T-cell (primary cell): ENCODE measurements around the gene PIEZO2. TPM values are rescaled to one million over a fixed set of nuclear protein-coding genes. Genes with fewer than 3 reads are reported as not detected.
"Not testable (repeated sequence)": the region's sequence is repeated elsewhere in the genome, so short reads cannot be mapped to it uniquely, and the experiment has no call there.

Experiments
- ATAC-seq, 4 experiments: fragments of 200-7000 bp in 3 of 4; fragments of 150-1000 bp in 1 of 4; cut with Tn5 transposase; replicated peaks in 1 of 4; 1 replicate in 3 of 4; 2 replicates in 1 of 4; pipeline ENCODE4 v1.10.0; 2021; ENCODE audit warnings: moderate library complexity in 3 of 4, mild to moderate bottlenecking in 2 of 4, moderate number of reproducible peaks in 1 of 4
- CTCF ChIA-PET, 2 donors: fragments of 300-600 bp; sonication (Branson Sonifier 250); formaldehyde crosslinking; loops; one replicate each; lab custom pipeline; 2022; ENCODE audit warnings: antibody characterized with exemption in 2 of 2; lab: Charles Lee
- POLR2A ChIA-PET, 2 donors: fragments of 300-600 bp; sonication (Branson Sonifier 250); formaldehyde crosslinking; loops; one replicate each; lab custom pipeline; 2022; ENCODE audit warnings: antibody characterized with exemption in 2 of 2; lab: Charles Lee
- DNase-seq, 35 experiments: peaks; one replicate each; pipeline versions ENCODE4 v3.0.0 to v3.0.0-alpha.2; 2013 to 2023
- H3K27ac ChIP-seq: one replicate; pipeline ENCODE4 v1.5.1; 2013; ENCODE audit warnings: low read length
- H3K27me3 ChIP-seq, 2 experiments: replicated peaks in 1 of 2; 1 replicate in 1 of 2; 2 replicates in 1 of 2; pipeline versions ENCODE4 v1.6.1 to v1.7.0; 2013; ENCODE audit warnings: low read length in 1 of 2, mixed read lengths in 1 of 2; ENCODE audit not compliant: control insufficient read depth in 2 of 2, insufficient read depth in 2 of 2; ENCODE audit errors: extremely low read depth in 1 of 2
- H3K36me3 ChIP-seq, 2 donors: 1 replicate in 1 of 2; 2 replicates in 1 of 2; pipeline versions ENCODE4 v1.6.1 to v1.7.0; 2013; ENCODE audit warnings: low read length in 1 of 2; ENCODE audit not compliant: control insufficient read depth in 2 of 2, insufficient read depth in 1 of 2; ENCODE audit errors: extremely low read depth in 1 of 2
- H3K4me1 ChIP-seq, 2 experiments: 1 replicate in 1 of 2; 2 replicates in 1 of 2; pipeline versions ENCODE4 v1.6.1 to v1.7.0; 2013; ENCODE audit warnings: low read length in 2 of 2, mixed read lengths in 1 of 2; ENCODE audit not compliant: insufficient read depth in 2 of 2, control insufficient read depth in 1 of 2; ENCODE audit errors: extremely low read depth in 1 of 2
- H3K4me3 ChIP-seq, 2 donors: 1 replicate in 1 of 2; 2 replicates in 1 of 2; pipeline versions ENCODE4 v1.5.1 to v1.7.0; 2013; ENCODE audit warnings: mild to moderate bottlenecking in 2 of 2, low read length in 1 of 2, moderate library complexity in 1 of 2; ENCODE audit not compliant: control insufficient read depth in 1 of 2; ENCODE audit errors: extremely low read depth in 1 of 2
- H3K9me3 ChIP-seq: 2 replicates; pipeline ENCODE4 v1.7.0; 2013
- H3K27ac Mint-ChIP-seq, 2 donors: one replicate each; pipeline ENCODE4 v1.8.0; 2020 to 2021; ENCODE audit warnings: mild to moderate bottlenecking in 2 of 2, mixed read lengths in 2 of 2
- H3K27me3 Mint-ChIP-seq, 2 donors: one replicate each; pipeline ENCODE4 v1.8.0; 2021 to 2022; ENCODE audit warnings: mixed read lengths in 2 of 2
- H3K36me3 Mint-ChIP-seq: one replicate; pipeline ENCODE4 v1.8.0; 2021; ENCODE audit warnings: mixed read lengths
- H3K4me1 Mint-ChIP-seq, 3 donors: one replicate each; pipeline ENCODE4 v1.8.0; 2020 to 2022; ENCODE audit warnings: mixed read lengths in 3 of 3, mild to moderate bottlenecking in 1 of 3
- H3K4me3 Mint-ChIP-seq, 3 donors: one replicate each; pipeline ENCODE4 v1.8.0; 2020 to 2022; ENCODE audit warnings: mild to moderate bottlenecking in 3 of 3, mixed read lengths in 3 of 3, moderate library complexity in 3 of 3
- H3K9me3 Mint-ChIP-seq, 3 donors: one replicate each; pipeline ENCODE4 v1.8.0; 2020 to 2022; ENCODE audit warnings: mixed read lengths in 3 of 3
- WGBS: methylation state at CpG from one replicate; pipeline ENCODE4 v1.1.5; 2013; ENCODE audit warnings: missing lambda C conversion rate; ENCODE audit not compliant: insufficient coverage; 5-methylcytosine and 5-hydroxymethylcytosine counted together
- total RNA-seq, 35 experiments: library from RNA in 6 of 35; stranded (reverse) in 6 of 35; fragments of 120-200 nt in 1 of 35; gene quantifications; one replicate each; pipeline versions ENCODE4 v1.2.1 to v1.2.4 and lab custom pipeline; 2013 to 2026

PIEZO2 gene
- total RNA-seq, 5 donors from 2014 or later (not counting 1 experiment from before 2014, with no cell fraction given), result 0.05 to 0.90 (median 0.21) TPM; not detected in 1

DNA sequence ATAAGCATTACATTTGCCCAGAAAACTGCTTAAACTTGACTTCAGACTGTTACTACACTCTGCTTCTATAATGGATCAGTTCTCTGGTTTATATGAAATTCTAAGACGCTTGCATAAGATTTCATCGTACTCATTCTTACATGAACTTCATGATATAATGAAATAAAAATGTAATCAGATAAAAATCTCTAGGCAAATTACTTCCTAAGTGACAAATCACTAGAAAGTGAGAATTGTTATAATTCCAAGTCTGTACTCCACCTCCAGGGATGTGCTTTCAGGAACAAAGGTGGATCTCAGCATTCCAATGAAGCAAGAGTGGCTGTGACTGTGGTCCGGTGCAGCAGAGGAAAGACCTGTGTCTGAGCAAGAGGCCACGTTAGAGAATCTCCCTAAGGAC lies 226.2 kb downstream of the PIEZO2 start:
- POLR2A ChIA-PET, result interaction anchor here in 1 of 2 donors (0.6 kb wide), 1 partner anchor 15 kb away, joined by 3 read pairs; no protein-coding TSS in a partner anchor
- Mint-ChIP-seq H3K27me3 (peaks cover 0 to 5% of the 10 kb centered on the region in 2 donors), H3K4me3 (no peak overlapping the region), H3K36me3 (no peaks in the 10 kb centered on the region), H3K27ac (no peak overlapping the region), H3K9me3 (no peaks in the 10 kb centered on the region), H3K4me1 (no peaks in the 10 kb centered on the region)
- Histone ChIP-seq H3K9me3 (no peaks in the 10 kb centered on the region), H3K4me3 (no peak overlapping the region), H3K27me3 (peaks cover 0 to 5% of the 10 kb centered on the region in 2 experiments), H3K4me1 (no peaks in the 10 kb centered on the region), H3K36me3 (no peaks in the 10 kb centered on the region), H3K27ac (no peak overlapping the region)
- 100% methylated on average over 1 of the region's 4 CpGs for WGBS
- no peak for ATAC-seq
- CTCF ChIA-PET, result no interaction called here
- no peak for DNase-seq

DNA sequence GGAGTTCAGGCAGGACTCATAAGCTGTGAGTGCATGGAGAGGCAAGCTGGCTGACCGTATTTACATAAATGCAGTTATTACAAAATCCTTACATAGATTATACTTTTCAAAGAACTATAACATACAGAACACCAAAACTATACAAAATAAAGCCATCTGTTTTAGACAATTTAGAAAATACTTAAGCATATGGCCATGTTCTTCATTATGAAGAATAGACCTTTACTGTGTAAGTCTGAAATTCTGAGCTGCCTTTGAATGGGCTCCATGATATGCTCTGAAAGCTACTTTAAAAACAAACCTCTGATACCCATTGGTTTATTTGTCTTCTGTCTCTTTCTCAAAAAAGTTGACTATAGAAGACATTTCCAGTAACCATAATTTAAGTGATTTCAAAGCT lies 226.7 kb downstream of the PIEZO2 start:
- not testable (repeated sequence) for H3K27me3 Mint-ChIP-seq

DNA sequence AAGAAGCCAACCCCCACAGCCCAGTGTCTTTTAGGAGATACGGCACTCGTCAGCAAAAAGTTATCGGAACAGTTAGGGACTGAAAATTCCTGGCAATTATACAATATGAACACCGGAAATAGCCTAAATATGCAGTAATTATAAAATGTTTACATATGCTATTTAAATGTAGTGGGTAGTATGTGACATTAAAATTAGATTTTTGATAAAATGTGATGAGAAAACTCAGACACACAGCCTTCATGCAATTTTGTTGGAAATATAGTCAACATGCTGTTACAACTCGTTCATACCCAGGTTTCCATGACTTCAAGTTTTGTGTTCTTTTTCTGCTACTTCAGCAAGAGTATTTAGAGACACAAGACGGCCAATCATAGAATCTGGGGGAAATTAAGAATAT lies 229.1 kb downstream of the PIEZO2 start:
- H3K4me1 ChIP-seq, H3K27me3 Mint-ChIP-seq, H3K36me3 ChIP-seq, CTCF ChIA-PET, H3K9me3 ChIP-seq, POLR2A ChIA-PET, H3K4me3 ChIP-seq, H3K4me3 Mint-ChIP-seq, DNase-seq, H3K36me3 Mint-ChIP-seq, H3K27ac ChIP-seq, ATAC-seq, H3K4me1 Mint-ChIP-seq, H3K27ac Mint-ChIP-seq, H3K27me3 ChIP-seq, H3K9me3 Mint-ChIP-seq: not testable (repeated sequence)
- 60% methylated on average over 1 of the region's 6 CpGs for WGBS

More for the DNA sequence above, 226.7 kb downstream of the PIEZO2 start:
- H3K9me3 Mint-ChIP-seq, H3K36me3 ChIP-seq, H3K4me3 Mint-ChIP-seq, H3K36me3 Mint-ChIP-seq, ATAC-seq, CTCF ChIA-PET, H3K4me1 ChIP-seq, H3K27me3 ChIP-seq, H3K4me3 ChIP-seq, H3K4me1 Mint-ChIP-seq, POLR2A ChIA-PET, H3K9me3 ChIP-seq, H3K27ac ChIP-seq, DNase-seq, H3K27ac Mint-ChIP-seq: not testable (repeated sequence)
- WGBS, result no CpG with 5 or more reads among the region's 1 CpG

DNA sequence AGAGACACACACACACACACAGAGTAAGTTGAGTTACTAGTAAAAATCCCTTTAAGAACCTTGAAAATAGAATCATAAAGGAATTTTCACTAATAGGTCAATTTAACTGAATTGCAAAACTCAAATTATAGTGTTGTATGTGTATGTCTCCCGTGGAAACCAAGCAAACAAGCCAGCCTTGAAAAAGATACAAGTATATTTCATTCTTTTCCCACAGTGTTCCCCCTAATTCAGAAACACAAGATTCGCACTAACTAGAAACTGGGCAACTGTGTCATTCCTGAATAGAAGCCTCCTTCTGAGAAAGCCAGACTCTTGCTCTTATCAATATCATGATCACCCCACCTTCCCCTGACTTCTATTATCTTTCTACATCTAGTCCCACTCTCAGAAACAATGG lies 229.5 kb downstream of the PIEZO2 start:
- DNase-seq (no peak), ATAC-seq (no peak)
- Histone ChIP-seq H3K27me3 (peaks cover 0 to 8% of the 10 kb centered on the region in 2 experiments), H3K4me1 (no peaks in the 10 kb centered on the region), H3K36me3 (no peaks in the 10 kb centered on the region), H3K27ac (no peak overlapping the region), H3K4me3 (no peak overlapping the region), H3K9me3 (no peaks in the 10 kb centered on the region)
- WGBS, result 100% methylated on average over 1 of the region's 2 CpGs
- H3K36me3 Mint-ChIP-seq, result no peaks in the 10 kb centered on the region
- ChIA-PET POLR2A (no interaction called here), CTCF (no interaction called here)
- H3K4me3 Mint-ChIP-seq, result no peak overlapping the region
- H3K4me1 Mint-ChIP-seq, result no peaks in the 10 kb centered on the region
- H3K27me3 Mint-ChIP-seq, result no peaks in the 10 kb centered on the region
- H3K9me3 Mint-ChIP-seq, result no peaks in the 10 kb centered on the region
- H3K27ac Mint-ChIP-seq, result no peak overlapping the region

DNA sequence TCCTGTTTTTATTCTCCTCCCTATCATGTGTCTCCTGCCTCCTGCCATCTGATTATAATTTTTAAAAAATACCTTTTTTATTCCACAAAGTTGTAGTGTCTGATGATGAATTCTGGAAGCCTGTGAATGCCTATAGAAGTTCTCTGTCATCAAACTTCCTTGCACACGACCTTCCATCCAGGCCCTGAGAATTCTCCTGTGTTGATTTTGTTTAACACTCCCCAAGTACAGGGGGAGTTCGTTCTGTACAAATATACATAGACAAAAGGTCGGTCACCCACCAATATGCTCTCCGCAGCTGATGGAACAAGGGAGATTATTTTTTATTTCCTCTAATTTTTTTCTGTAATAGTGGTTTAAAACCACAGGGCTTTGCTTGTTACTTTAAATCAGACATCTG lies 232.5 kb downstream of the PIEZO2 start:
- Histone ChIP-seq H3K4me3 (no peak overlapping the region), H3K27me3 (peaks cover 0 to 8% of the 10 kb centered on the region in 2 experiments), H3K27ac (no peak overlapping the region), H3K36me3 (no peaks in the 10 kb centered on the region), H3K4me1 (no peaks in the 10 kb centered on the region), H3K9me3 (no peaks in the 10 kb centered on the region)
- Mint-ChIP-seq H3K27me3 (no peaks in the 10 kb centered on the region), H3K4me1 (no peaks in the 10 kb centered on the region), H3K9me3 (no peaks in the 10 kb centered on the region), H3K4me3 (no peak overlapping the region), H3K36me3 (no peaks in the 10 kb centered on the region), H3K27ac (no peak overlapping the region)
- ATAC-seq, result no peak
- CTCF ChIA-PET, result interaction anchor here in 1 of 2 donors (0.6 kb wide), 1 partner anchor 911 kb away, joined by 4 read pairs; no protein-coding TSS in a partner anchor
- POLR2A ChIA-PET, result no interaction called here
- no CpG with 5 or more reads among the region's 4 CpGs for WGBS
- no peak for DNase-seq

DNA sequence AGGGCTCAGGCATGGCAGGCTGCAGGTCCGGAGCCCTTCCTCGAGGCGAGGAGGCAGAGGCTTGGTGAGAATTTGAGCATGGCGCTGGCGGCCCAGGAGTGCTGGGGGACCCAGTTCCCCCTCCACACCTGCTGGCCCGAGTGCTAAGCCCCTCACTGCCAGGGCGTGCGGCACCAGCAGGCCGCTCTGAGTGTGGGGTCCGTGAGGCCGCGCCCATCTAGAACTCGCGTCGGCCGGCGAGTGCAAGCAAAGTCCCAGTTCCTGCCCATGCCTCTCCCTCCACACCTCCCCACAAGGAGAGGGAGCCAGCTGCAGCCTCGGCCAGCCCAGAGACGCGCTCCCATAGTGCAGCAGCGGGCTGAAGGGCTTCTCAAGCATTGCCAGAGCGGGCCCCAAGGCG lies 233.0 kb downstream of the PIEZO2 start:
- WGBS, result 86% methylated on average over 19 of the region's 23 CpGs
- POLR2A ChIA-PET, result no interaction called here
- Mint-ChIP-seq H3K27ac (no peak overlapping the region), H3K27me3 (no peaks in the 10 kb centered on the region), H3K36me3 (no peaks in the 10 kb centered on the region), H3K4me3 (no peak overlapping the region), H3K9me3 (no peaks in the 10 kb centered on the region), H3K4me1 (no peaks in the 10 kb centered on the region)
- H3K27ac ChIP-seq, result no peak overlapping the region
- H3K4me3 ChIP-seq, result no peak overlapping the region
- no peaks in the 10 kb centered on the region for H3K36me3 ChIP-seq
- H3K9me3 ChIP-seq, result no peaks in the 10 kb centered on the region
- no peaks in the 10 kb centered on the region for H3K4me1 ChIP-seq
- ATAC-seq (no peak), DNase-seq (no peak)
- H3K27me3 ChIP-seq, result peaks cover 0 to 8% of the 10 kb centered on the region in 2 experiments
- CTCF ChIA-PET, result interaction anchor here in 1 of 2 donors (0.6 kb wide), 1 partner anchor 910 kb away, joined by 4 read pairs; no protein-coding TSS in a partner anchor

DNA sequence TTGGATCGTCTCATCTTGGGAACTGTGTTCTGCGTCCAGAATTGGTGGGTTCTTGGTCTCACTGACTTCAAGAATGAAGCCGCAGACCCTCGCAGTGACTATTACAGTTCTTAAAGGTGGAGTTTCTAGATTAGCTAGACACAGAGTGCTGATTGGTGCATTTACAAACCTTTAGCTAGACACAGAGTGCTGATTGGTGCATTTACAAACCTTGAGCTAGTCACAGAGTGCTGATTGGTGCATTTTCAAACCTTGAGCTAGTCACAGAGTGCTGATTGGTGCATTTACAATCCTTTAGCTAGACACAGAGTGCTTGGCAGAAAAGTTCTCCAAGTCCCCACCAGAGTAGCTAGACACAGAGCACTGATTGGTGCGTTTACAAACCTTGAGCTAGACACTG lies 233.6 kb downstream of the PIEZO2 start:
- H3K9me3 ChIP-seq, POLR2A ChIA-PET, H3K27me3 Mint-ChIP-seq, H3K27ac Mint-ChIP-seq, H3K36me3 ChIP-seq, ATAC-seq, H3K27ac ChIP-seq, H3K36me3 Mint-ChIP-seq, DNase-seq, H3K4me3 Mint-ChIP-seq, CTCF ChIA-PET, H3K4me1 Mint-ChIP-seq, H3K9me3 Mint-ChIP-seq, H3K4me3 ChIP-seq, H3K27me3 ChIP-seq, H3K4me1 ChIP-seq: not testable (repeated sequence)
- WGBS, result 97% methylated on average over 4 of the region's 5 CpGs
